Tibial nerve (tissue), 3 donors: ENCODE results near the gene TMEM181.

Experiments used
- POLR2A ChIP-seq, 2 donors: fragments of 450-650 bp; IDR thresholded peaks; one replicate each; pipeline ENCODE4 v1.6.1; 2017; ENCODE audit warnings: antibody characterized with exemption in 2 of 2, mild to moderate bottlenecking in 2 of 2, moderate library complexity in 2 of 2
- TF ChIP-seq, protein P1 (sequence below), 5 experiments: fragments of 200-600 bp in 3 of 5; fragments of 450-650 bp in 2 of 5; sonication (generic) in 3 of 5; IDR thresholded peaks; one replicate each; pipeline ENCODE4 v1.5.1; 2016 to 2019; ENCODE audit warnings: antibody characterized with exemption in 5 of 5, mild to moderate bottlenecking in 3 of 5, moderate library complexity in 2 of 5

DNA sequence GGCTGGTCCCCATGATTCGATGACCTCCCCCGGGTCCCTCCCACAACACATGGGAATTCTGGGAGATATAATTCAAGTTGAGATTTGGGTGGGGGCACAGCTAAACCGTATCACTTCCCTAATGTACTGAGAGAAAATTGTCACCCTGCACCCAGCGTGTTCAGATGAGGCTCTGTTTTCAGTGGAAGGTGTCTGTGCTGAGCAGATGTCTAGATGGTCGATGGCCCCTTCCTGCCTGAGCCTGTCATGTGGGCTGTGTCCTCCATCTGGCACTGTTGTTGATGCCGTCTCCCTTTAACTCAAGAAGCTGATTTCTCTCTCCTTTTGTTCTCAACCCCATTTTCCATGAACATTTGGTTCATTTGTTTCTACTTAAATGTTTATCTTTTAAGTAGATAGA is 37.0 kb downstream of the TMEM181 start:
- TF ChIP-seq, protein P1, sequence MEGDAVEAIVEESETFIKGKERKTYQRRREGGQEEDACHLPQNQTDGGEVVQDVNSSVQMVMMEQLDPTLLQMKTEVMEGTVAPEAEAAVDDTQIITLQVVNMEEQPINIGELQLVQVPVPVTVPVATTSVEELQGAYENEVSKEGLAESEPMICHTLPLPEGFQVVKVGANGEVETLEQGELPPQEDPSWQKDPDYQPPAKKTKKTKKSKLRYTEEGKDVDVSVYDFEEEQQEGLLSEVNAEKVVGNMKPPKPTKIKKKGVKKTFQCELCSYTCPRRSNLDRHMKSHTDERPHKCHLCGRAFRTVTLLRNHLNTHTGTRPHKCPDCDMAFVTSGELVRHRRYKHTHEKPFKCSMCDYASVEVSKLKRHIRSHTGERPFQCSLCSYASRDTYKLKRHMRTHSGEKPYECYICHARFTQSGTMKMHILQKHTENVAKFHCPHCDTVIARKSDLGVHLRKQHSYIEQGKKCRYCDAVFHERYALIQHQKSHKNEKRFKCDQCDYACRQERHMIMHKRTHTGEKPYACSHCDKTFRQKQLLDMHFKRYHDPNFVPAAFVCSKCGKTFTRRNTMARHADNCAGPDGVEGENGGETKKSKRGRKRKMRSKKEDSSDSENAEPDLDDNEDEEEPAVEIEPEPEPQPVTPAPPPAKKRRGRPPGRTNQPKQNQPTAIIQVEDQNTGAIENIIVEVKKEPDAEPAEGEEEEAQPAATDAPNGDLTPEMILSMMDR (IDR thresholded peaks at IDR 0.05) = no peak
- no peak for TF ChIP-seq POLR2A (IDR thresholded peaks at IDR 0.05)
